Measurements from ENCODE around the gene FBXW8.

FBXW8 gene

DNA sequence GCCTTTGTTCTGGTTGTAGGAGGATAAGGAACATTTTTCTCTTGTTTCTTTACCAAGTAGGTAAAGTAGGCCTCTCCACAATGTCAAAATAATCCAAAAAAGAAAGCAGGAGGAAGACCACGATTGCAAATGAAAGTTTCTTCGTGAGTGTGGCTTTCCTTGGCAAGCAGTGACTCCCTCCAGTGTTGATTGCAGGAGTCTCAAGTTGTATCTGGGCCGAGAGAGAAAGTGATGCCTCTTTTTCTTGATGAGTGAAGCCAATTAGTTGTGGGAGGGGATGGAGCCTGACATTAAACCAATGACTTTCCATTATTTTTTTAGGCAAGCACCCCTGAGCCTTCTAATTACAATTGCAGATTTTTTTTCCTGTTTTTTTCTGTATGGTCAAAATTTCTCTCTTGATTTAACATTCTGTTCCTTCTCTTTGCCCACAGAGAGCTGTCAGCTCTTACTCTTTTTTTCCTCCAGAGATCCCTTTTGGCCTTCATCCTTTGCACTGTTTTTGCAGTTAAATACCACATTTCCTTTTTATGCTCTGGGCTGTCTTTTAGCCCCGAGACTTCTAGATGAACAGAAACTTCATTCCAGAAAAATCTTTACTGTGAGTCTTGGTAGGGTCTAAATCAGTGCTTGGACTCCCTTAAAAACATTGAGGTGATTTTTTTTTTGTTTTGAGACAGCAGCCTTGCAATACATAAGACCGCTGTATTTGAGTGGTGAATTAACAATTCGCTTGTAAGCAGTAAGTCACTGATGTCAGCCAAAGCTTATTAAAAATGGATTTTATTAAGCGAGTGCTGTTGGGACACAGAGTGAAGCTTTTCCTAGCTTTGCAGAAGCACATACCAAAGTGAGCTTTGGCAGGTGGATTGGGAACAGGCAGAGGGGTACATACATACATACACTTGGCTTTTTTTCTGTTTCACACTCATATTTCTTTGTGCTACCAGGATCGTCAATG lies 15.8 kb downstream of the FBXW8 start:
- Histone ChIP-seq H3K9me3 (no peaks in the 10 kb centered on the region), H3K27me3 (no peaks in the 10 kb centered on the region), H3K27ac (peak overlapping the region; percentile 34 to 42), H3K36me3 (peaks cover 19 to 27% (median 27%) of the 10 kb centered on the region in 3 donors), H3K4me1 (peaks cover 0 to 31% (median 9%) of the 10 kb centered on the region in 4 donors), H3K4me3 (peak overlapping the region in 1 of 2 donors; percentile 15)
- TF ChIP-seq, protein P1, sequence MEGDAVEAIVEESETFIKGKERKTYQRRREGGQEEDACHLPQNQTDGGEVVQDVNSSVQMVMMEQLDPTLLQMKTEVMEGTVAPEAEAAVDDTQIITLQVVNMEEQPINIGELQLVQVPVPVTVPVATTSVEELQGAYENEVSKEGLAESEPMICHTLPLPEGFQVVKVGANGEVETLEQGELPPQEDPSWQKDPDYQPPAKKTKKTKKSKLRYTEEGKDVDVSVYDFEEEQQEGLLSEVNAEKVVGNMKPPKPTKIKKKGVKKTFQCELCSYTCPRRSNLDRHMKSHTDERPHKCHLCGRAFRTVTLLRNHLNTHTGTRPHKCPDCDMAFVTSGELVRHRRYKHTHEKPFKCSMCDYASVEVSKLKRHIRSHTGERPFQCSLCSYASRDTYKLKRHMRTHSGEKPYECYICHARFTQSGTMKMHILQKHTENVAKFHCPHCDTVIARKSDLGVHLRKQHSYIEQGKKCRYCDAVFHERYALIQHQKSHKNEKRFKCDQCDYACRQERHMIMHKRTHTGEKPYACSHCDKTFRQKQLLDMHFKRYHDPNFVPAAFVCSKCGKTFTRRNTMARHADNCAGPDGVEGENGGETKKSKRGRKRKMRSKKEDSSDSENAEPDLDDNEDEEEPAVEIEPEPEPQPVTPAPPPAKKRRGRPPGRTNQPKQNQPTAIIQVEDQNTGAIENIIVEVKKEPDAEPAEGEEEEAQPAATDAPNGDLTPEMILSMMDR (IDR thresholded peaks at IDR 0.05), result no peak
- DNase-seq, result no peak
- intact Hi-C loops (cut with DNase I; ENCODE audit: low total_unique reads), result no loop called here

DNA sequence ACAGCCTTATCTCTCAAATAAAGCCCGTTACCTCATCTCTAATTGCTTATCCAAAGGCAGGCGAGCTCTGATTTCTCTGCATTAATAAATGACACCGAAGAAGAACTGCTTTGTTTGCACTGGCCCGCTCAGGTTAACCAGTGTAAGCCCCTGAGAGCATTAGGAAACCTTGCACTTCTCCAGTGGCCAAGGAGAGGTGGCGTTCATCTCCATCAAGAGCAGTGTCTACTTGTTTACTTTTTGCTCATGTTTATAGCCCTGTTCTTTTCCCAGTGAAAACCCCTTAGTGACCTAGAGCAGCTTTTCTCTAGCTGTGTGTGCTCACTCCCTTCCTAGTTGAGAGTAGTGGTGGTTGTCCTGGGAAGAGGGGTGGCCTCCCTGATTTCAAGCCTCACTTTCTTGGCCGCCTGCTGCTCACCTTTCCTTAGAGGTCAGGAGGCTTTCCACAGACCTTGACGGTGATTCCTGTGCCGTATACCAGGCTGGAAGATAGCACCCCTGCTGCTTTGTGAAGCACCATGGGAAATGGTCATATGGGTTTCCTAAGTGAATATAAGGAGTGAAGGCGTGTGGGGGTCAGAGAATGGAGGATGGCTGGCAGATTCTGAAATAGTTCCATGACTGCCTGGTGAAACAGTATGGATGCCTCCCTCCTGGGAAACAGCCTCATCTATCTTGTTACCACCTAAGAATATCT lies 16.6 kb downstream of the FBXW8 start:
- intact Hi-C loops (cut with DNase I; ENCODE audit: low total_unique reads), result no loop called here
- TF ChIP-seq, protein P1 (IDR thresholded peaks at IDR 0.05), result no peak
- H3K27me3 ChIP-seq, result no peaks in the 10 kb centered on the region
- peaks cover 19 to 27% (median 27%) of the 10 kb centered on the region in 3 donors for H3K36me3 ChIP-seq
- H3K4me1 ChIP-seq, result peaks cover 0 to 31% (median 9%) of the 10 kb centered on the region in 4 donors
- H3K27ac ChIP-seq, result peak overlapping the region in 1 of 2 donors; percentile 34
- no peak for DNase-seq
- peak overlapping the region in 1 of 2 donors; percentile 15 for H3K4me3 ChIP-seq
- H3K9me3 ChIP-seq, result no peaks in the 10 kb centered on the region

DNA sequence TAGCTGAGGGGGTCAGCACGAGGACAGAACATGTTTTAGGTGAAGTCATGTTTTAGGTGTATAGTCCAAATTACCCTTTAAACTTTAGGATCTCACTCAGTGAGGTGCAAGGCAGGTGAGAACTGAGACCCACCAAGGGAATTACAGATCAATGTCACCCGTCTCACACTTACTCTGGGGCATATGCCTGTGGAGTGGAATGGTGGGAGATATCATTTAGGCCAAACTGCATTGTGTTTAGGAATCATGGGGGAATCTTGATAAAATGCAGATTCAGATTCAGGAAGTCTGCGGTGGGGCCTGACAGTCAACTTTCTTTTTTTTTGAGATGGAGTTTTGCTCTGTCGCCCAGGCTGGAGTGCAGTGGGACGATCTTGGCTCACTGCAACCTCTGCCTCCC lies 17.8 kb downstream of the FBXW8 start:
- Histone ChIP-seq H3K4me3 (no peak overlapping the region), H3K27me3 (no peaks in the 10 kb centered on the region), H3K4me1 (peaks cover 0 to 40% (median 14%) of the 10 kb centered on the region in 4 donors), H3K36me3 (peaks cover 19 to 27% (median 27%) of the 10 kb centered on the region in 3 donors), H3K27ac (no peak overlapping the region), H3K9me3 (no peaks in the 10 kb centered on the region)
- intact Hi-C loops (cut with DNase I; ENCODE audit: low total_unique reads), result no loop called here
- DNase-seq, result no peak
- TF ChIP-seq, protein P1 (IDR thresholded peaks at IDR 0.05), result no peak

DNA sequence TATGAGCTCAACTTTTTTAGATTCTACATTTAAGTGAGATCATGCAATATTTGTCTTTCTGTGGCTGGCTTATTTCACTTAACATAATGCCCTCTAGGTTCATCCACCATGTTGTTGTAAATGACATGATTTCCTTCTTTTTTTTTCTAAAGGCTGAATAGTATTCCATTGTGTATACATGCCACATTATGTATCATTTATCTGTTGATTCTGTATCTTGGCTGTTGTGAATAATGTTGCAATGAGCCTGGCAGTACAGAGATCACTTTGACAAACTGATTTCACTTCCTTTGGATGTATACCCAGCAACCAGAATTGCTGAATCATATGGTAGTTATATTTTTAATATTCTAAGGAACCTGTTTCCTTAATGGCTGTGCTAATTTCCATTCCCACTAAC lies 19.1 kb downstream of the FBXW8 start:
- DNase-seq, result no peak
- intact Hi-C loops (cut with DNase I; ENCODE audit: low total_unique reads), result no loop called here

DNA sequence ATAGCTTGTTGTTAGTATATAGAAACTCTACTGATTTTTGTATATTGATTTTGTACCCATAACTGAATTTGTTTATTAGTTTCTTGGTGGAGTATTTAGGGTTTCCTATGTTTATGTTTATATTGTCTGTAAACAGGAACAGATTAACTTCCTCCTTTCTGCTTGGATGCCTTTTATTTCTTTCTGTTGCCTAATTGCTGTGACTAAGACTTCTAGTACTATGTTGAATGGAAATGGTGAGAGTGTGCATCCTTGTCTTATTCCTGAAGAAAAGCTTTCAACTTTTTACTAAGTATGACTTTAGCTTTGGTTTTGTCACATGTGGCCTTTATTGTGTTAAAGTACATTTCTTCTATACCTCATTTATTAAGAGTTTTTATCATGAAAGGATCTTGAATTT lies 20.9 kb downstream of the FBXW8 start:
- H3K4me3 ChIP-seq, result no peak overlapping the region
- no peaks in the 10 kb centered on the region for H3K9me3 ChIP-seq
- no peak overlapping the region for H3K27ac ChIP-seq
- intact Hi-C loops (cut with DNase I; ENCODE audit: low total_unique reads), result no loop called here
- peaks cover 0 to 24% (median 10%) of the 10 kb centered on the region in 4 donors for H3K4me1 ChIP-seq
- TF ChIP-seq, protein P1 (IDR thresholded peaks at IDR 0.05), result no peak
- H3K27me3 ChIP-seq, result no peaks in the 10 kb centered on the region
- DNase-seq, result no peak
- peaks cover 19 to 34% (median 27%) of the 10 kb centered on the region in 3 donors for H3K36me3 ChIP-seq

More for the DNA sequence above, 19.1 kb downstream of the FBXW8 start:
- TF ChIP-seq, protein P1 (IDR thresholded peaks at IDR 0.05), result no peak
- Histone ChIP-seq H3K9me3 (no peaks in the 10 kb centered on the region), H3K4me3 (no peak overlapping the region), H3K36me3 (peaks cover 19 to 27% (median 27%) of the 10 kb centered on the region in 3 donors), H3K4me1 (peaks cover 0 to 41% (median 15%) of the 10 kb centered on the region in 4 donors), H3K27me3 (no peaks in the 10 kb centered on the region), H3K27ac (no peak overlapping the region)

Data from tibial artery (tissue), 4 donors.